Heart left ventricle (tissue), 16 donors: ENCODE results near the gene KDM7A. TPM values are rescaled to one million over a fixed set of nuclear protein-coding genes. Genes with fewer than 3 reads are reported as not detected.

Experiments
- ATAC-seq, 4 donors: fragments of 200-7000 bp; cut with Tn5 transposase; one replicate each; pipeline ENCODE4 v1.9.1; 2020 to 2022; ENCODE audit warnings: moderate library complexity in 4 of 4, mild to moderate bottlenecking in 3 of 4, moderate number of reproducible peaks in 1 of 4
- DNase-seq, 5 donors: peaks; one replicate each; pipeline ENCODE4 v3.0.0-alpha.2; 2020
- H3K27ac ChIP-seq, 12 donors: fragments of 200-600 bp; sonication (generic) in 4 of 12; one replicate each; pipeline versions ENCODE4 v1.5.0 to v1.8.0; 2016 to 2022; ENCODE audit warnings: mild to moderate bottlenecking in 2 of 12
- H3K27me3 ChIP-seq, 9 donors: fragments of 200-600 bp; sonication (generic) in 2 of 9; one replicate each; pipeline versions ENCODE4 v1.5.1 to v1.8.0; 2016 to 2022; ENCODE audit warnings: mild to moderate bottlenecking in 3 of 9
- H3K36me3 ChIP-seq, 9 donors: fragments of 200-600 bp; sonication (generic) in 2 of 9; one replicate each; pipeline versions ENCODE4 v1.5.0 to v1.8.0; 2018 to 2022; ENCODE audit warnings: mild to moderate bottlenecking in 2 of 9
- H3K4me1 ChIP-seq, 12 donors: fragments of 200-600 bp; sonication (generic) in 4 of 12; one replicate each; pipeline versions ENCODE4 v1.5.0 to v1.8.0; 2016 to 2022; ENCODE audit warnings: mild to moderate bottlenecking in 3 of 12
- H3K4me3 ChIP-seq, 12 donors: fragments of 200-600 bp; sonication (generic) in 4 of 12; one replicate each; pipeline versions ENCODE4 v1.5.0 to v1.8.0; 2017 to 2022; ENCODE audit warnings: mild to moderate bottlenecking in 9 of 12, moderate library complexity in 4 of 12
- H3K9me3 ChIP-seq, 12 donors: fragments of 200-600 bp; sonication (generic) in 4 of 12; one replicate each; pipeline versions ENCODE4 v1.5.0 to v1.8.0; 2016 to 2022; ENCODE audit warnings: mild to moderate bottlenecking in 1 of 12
- CTCF ChIP-seq, 12 donors: fragments of 200-600 bp; sonication (generic) in 4 of 12; IDR thresholded peaks; one replicate each; pipeline versions ENCODE4 v1.5.0 to v1.8.0; 2018 to 2022; ENCODE audit warnings: antibody characterized with exemption in 12 of 12, mild to moderate bottlenecking in 5 of 12
- POLR2A ChIP-seq, 2 donors: fragments of 450-650 bp; IDR thresholded peaks; one replicate each; pipeline ENCODE4 v1.6.1; 2017; ENCODE audit warnings: antibody characterized with exemption in 2 of 2, mild to moderate bottlenecking in 2 of 2, moderate library complexity in 2 of 2
- WGBS, 4 donors: extraction: QIAGEN DNeasy Blood & Tissue Kit in 2 of 4; methylation state at CpG; one replicate each; pipeline versions ENCODE4 v1.1.5 to v1.1.7; 2013 to 2018; 5-methylcytosine and 5-hydroxymethylcytosine counted together
- intact Hi-C, 10 donors: fragments of 100-400 bp; cut with DNase I; formaldehyde crosslinking; loops; one replicate each; pipeline versions ENCODE4 v1.11.1 to v1.14.2; 2022
- polyA plus RNA-seq, 2 donors: library from polyadenylated mRNA; stranded (reverse); fragments of 200-250 nt; gene quantifications; one replicate each; pipeline ENCODE4 v1.2.3, GENCODE V29; 2013
- total RNA-seq, 9 donors: library from RNA; depleted of rRNA in 2 of 9; stranded (reverse); fragments of >200 nt in 2 of 9; fragmentation: NEBNext Ultra II Directional in 3 of 9; extraction: Animal tissue kit (Norgen Biotek cat#: 25700) in 3 of 9; gene quantifications; one replicate each; pipeline versions ENCODE4 v1.1.0 to v1.2.4, GENCODE V29; 2016 to 2023
- donor health status: ischemic (EF 13 %, LVEDD 7.1; RV severe dilation, severe dysfunction).
- donor health status: healthy with polysubstance abuse.
- donor health status: DM: no; HTN: yes; CAD: no.
- donor health status: DM: no; HTN: no; CAD: no.
- donor health status: ischemic (EF 25% LVEDD 6.9; RV normal size, moderate dysfunction).
- donor health status: ischemic (EF 25% LVEDD 5.7; RV mildly dilated, moderate dysfunction).
- donor health status: healthy.
- donor health status: DM: yes; HTN: yes; CAD: no.
- donor health status: ischemic (EF 35%, LVEDD 5.7; RV mildly dilated, moderate dysfunction).
- donor health status: nonischemic (EF 11% LVEDD 7.7; RV severe dilation, severe dysfunction).
- donor health status: DM: yes; HTN: yes; CAD: no.
- donor health status: PGD.
- donor health status: ischemic (EF 29% LVEDD 5.4; RV normal size, mild dysfunction).
- donor health status: nonischemic (EF 23%, LVEDD 6.1; RV moderate dilation, normal function).

KDM7A gene
- total and polyA plus RNA-seq, 11 donors, result 3.0 to 18.7 (median 9.1) TPM

GRCh38 chr7:140061607-140061930, 115.2 kb downstream of the KDM7A start:
- peaks cover 7 to 64% (median 31%) of the 10 kb centered on the region in 12 donors for H3K4me1 ChIP-seq
- peak overlapping the region in 11 of 12 donors; percentile 52 to 90 (median 76) for H3K4me3 ChIP-seq
- TF ChIP-seq CTCF (IDR thresholded peaks at IDR 0.05) (no peak), POLR2A (IDR thresholded peaks at IDR 0.05) (no peak)
- H3K9me3 ChIP-seq, result peaks cover 0 to 14% (median 3%) of the 10 kb centered on the region in 12 donors
- WGBS, 4 donors, result 65 to 89% (median 82%) methylated on average over 2 of the region's 2 CpGs
- DNase-seq, result no peak
- peak overlapping the region; percentile 42 to 99 (median 90) for H3K27ac ChIP-seq
- H3K27me3 ChIP-seq, result no peaks in the 10 kb centered on the region
- intact Hi-C loops, result loop anchor here in 3 of 10 donors (5.0 to 10.0 kb wide), 2 partner anchors 113 to 116 kb away; partner anchors contain the start of gene KDM7A (in 3 of the 3)
- H3K36me3 ChIP-seq, result peaks cover 0 to 14% (median 5%) of the 10 kb centered on the region in 9 donors
- ATAC-seq, result no peak

GRCh38 chr7:140060788-140061606, 115.8 kb downstream of the KDM7A start:
- H3K27me3 ChIP-seq, result no peaks in the 10 kb centered on the region
- DNase-seq, result peak; percentile 72 to 88 (median 79)
- H3K27ac ChIP-seq, result peak overlapping the region in 11 of 12 donors; percentile 77 to 99 (median 92)
- 27 to 33% (median 31%) methylated on average over 11 of the region's 11 CpGs for WGBS, 4 donors
- intact Hi-C loops, result loop anchor here in 3 of 10 donors (5.0 to 10.0 kb wide), 2 partner anchors 114 to 116 kb away; partner anchors contain the start of gene KDM7A (in 3 of the 3)
- peak overlapping the region in 10 of 12 donors; percentile 52 to 90 (median 77) for H3K4me3 ChIP-seq
- ATAC-seq, result peak; percentile 31 to 66 (median 44)
- peaks cover 0 to 8% (median 0%) of the 10 kb centered on the region in 12 donors for H3K9me3 ChIP-seq
- H3K36me3 ChIP-seq, result peaks cover 0 to 20% (median 9%) of the 10 kb centered on the region in 9 donors
- no peak for TF ChIP-seq CTCF (IDR thresholded peaks at IDR 0.05)
- TF ChIP-seq POLR2A (IDR thresholded peaks at IDR 0.05), result no peak
- H3K4me1 ChIP-seq, result peaks cover 7 to 67% (median 31%) of the 10 kb centered on the region in 12 donors

GRCh38 chr7:140060243-140060630, 116.5 kb downstream of the KDM7A start:
- intact Hi-C loops, result loop anchor here in 3 of 10 donors (5.0 to 10.0 kb wide), 2 partner anchors 115 to 117 kb away; partner anchors contain the start of gene KDM7A (in 3 of the 3)
- TF ChIP-seq POLR2A (IDR thresholded peaks at IDR 0.05) (no peak), CTCF (IDR thresholded peaks at IDR 0.05) (no peak)
- Histone ChIP-seq H3K4me3 (peak overlapping the region in 2 of 12 donors; percentile 81 to 84), H3K9me3 (peaks cover 0 to under 1% (median 0%) of the 10 kb centered on the region in 12 donors), H3K36me3 (peaks cover 0 to 27% (median 9%) of the 10 kb centered on the region in 9 donors), H3K27ac (peak overlapping the region in 11 of 12 donors; percentile 77 to 99 (median 92)), H3K4me1 (peaks cover 7 to 74% (median 31%) of the 10 kb centered on the region in 12 donors), H3K27me3 (no peaks in the 10 kb centered on the region)
- DNase-seq (no peak), ATAC-seq (no peak)
- 86 to 89% (median 86%) methylated on average over 3 of the region's 3 CpGs for WGBS, 4 donors
